Liver (tissue), 9 donors: ENCODE results near the gene ASMTL. TPM values are rescaled to one million over a fixed set of nuclear protein-coding genes. Genes with fewer than 3 reads are reported as not detected.

Source experiments
- DNase-seq: peaks from one replicate; pipeline ENCODE4 v3.0.0-alpha.2; 2017; ENCODE audit warnings: low spot score
- H3K27ac ChIP-seq, 2 donors: one replicate each; pipeline ENCODE4 v1.7.0; 2013; ENCODE audit warnings: inconsistent platforms in 2 of 2, low read length in 2 of 2, control low read depth in 1 of 2, low read depth in 1 of 2, mild to moderate bottlenecking in 1 of 2
- H3K27me3 ChIP-seq, 4 donors: one replicate each; pipeline versions ENCODE4 v1.6.1 to v1.7.0; 2013; ENCODE audit warnings: low read length in 3 of 4, inconsistent platforms in 1 of 4, mild to moderate bottlenecking in 1 of 4, moderate library complexity in 1 of 4; ENCODE audit not compliant: control insufficient read depth in 4 of 4, insufficient read depth in 4 of 4
- H3K36me3 ChIP-seq, 4 donors: one replicate each; pipeline versions ENCODE4 v1.6.1 to v1.7.0; 2013; ENCODE audit warnings: low read length in 3 of 4, mild to moderate bottlenecking in 3 of 4, low read depth in 1 of 4, moderate library complexity in 1 of 4; ENCODE audit not compliant: control insufficient read depth in 4 of 4, insufficient read depth in 3 of 4
- H3K4me1 ChIP-seq, 4 donors: one replicate each; pipeline versions ENCODE4 v1.6.1 to v1.7.0; 2013; ENCODE audit warnings: low read length in 3 of 4, mild to moderate bottlenecking in 3 of 4, moderate library complexity in 1 of 4; ENCODE audit not compliant: control insufficient read depth in 4 of 4, insufficient read depth in 4 of 4
- H3K4me3 ChIP-seq, 3 donors: one replicate each; pipeline versions ENCODE4 v1.6.1 to v1.7.0; 2013; ENCODE audit warnings: low read length in 3 of 3, control low read depth in 1 of 3, low read depth in 1 of 3, mild to moderate bottlenecking in 1 of 3
- H3K9ac ChIP-seq, 2 donors: one replicate each; pipeline ENCODE4 v1.7.0; 2013; ENCODE audit warnings: low read length in 2 of 2, mild to moderate bottlenecking in 2 of 2, moderate library complexity in 2 of 2, control low read depth in 1 of 2, low read depth in 1 of 2
- H3K9me3 ChIP-seq, 4 donors: one replicate each; pipeline versions ENCODE4 v1.6.1 to v1.7.0; 2013; ENCODE audit warnings: low read length in 3 of 4; ENCODE audit not compliant: control insufficient read depth in 4 of 4
- ATF3 ChIP-seq: IDR thresholded peaks from 2 replicates; pipeline ENCODE4 v1.6.1; 2016; ENCODE audit warnings: antibody characterized with exemption
- EGR1 ChIP-seq, 2 donors: IDR thresholded peaks; 2 replicates each; pipeline ENCODE4 v1.6.1; 2016 to 2018; ENCODE audit warnings: antibody characterized with exemption in 2 of 2, low read depth in 2 of 2
- FOXA1 ChIP-seq: IDR thresholded peaks from 2 replicates; pipeline ENCODE4 v1.6.1; 2016; ENCODE audit warnings: antibody characterized with exemption
- FOXA2 ChIP-seq: IDR thresholded peaks from 2 replicates; pipeline ENCODE4 v1.6.1; 2016; ENCODE audit warnings: antibody characterized with exemption
- GABPA ChIP-seq, 2 donors: IDR thresholded peaks in 1 of 2; conservative IDR thresholded peaks in 1 of 2; 2 replicates each; pipeline ENCODE4 v1.6.1; 2016; ENCODE audit warnings: antibody characterized with exemption in 2 of 2, mild to moderate bottlenecking in 1 of 2, moderate library complexity in 1 of 2
- HNF4A ChIP-seq, 2 donors: conservative IDR thresholded peaks; 2 replicates each; pipeline ENCODE4 v1.6.1; 2016; ENCODE audit warnings: antibody characterized with exemption in 2 of 2, mild to moderate bottlenecking in 2 of 2
- HNF4G ChIP-seq: IDR thresholded peaks from 2 replicates; pipeline ENCODE4 v1.6.1; 2016; ENCODE audit warnings: antibody characterized with exemption
- JUND ChIP-seq, 2 donors: IDR thresholded peaks; 2 replicates each; pipeline ENCODE4 v1.6.1; 2016; ENCODE audit warnings: antibody characterized with exemption in 2 of 2
- MAX ChIP-seq: IDR thresholded peaks from 2 replicates; pipeline ENCODE4 v1.6.1; 2016; ENCODE audit warnings: antibody characterized with exemption
- NR2F2 ChIP-seq: IDR thresholded peaks from 2 replicates; pipeline ENCODE4 v1.6.1; 2016; ENCODE audit warnings: antibody characterized with exemption
- RAD21 ChIP-seq, 2 donors: IDR thresholded peaks; 2 replicates each; pipeline ENCODE4 v1.6.1; 2016; ENCODE audit warnings: antibody characterized with exemption in 2 of 2, mild to moderate bottlenecking in 2 of 2
- RXRA ChIP-seq, 2 donors: IDR thresholded peaks; 2 replicates each; pipeline ENCODE4 v1.6.1; 2017 to 2018; ENCODE audit warnings: antibody characterized with exemption in 2 of 2, mild to moderate bottlenecking in 1 of 2
- SP1 ChIP-seq: IDR thresholded peaks from 2 replicates; pipeline ENCODE4 v1.6.1; 2018; ENCODE audit warnings: antibody characterized with exemption, mild to moderate bottlenecking
- TAF1 ChIP-seq: conservative IDR thresholded peaks from 2 replicates; pipeline ENCODE4 v1.6.1; 2016; ENCODE audit warnings: antibody characterized with exemption, mild to moderate bottlenecking
- YY1 ChIP-seq: IDR thresholded peaks from 2 replicates; pipeline ENCODE4 v1.6.1; 2016; ENCODE audit warnings: antibody characterized with exemption, mild to moderate bottlenecking
- WGBS: extraction: QIAGEN DNeasy Blood & Tissue Kit; methylation state at CpG from one replicate; pipeline ENCODE4 v1.1.7; 2013; 5-methylcytosine and 5-hydroxymethylcytosine counted together
- polyA plus RNA-seq, 2 donors: library from polyadenylated mRNA; stranded (reverse) in 1 of 2; unstranded in 1 of 2; fragments of 200-250 nt in 1 of 2; fragments of >200 nt in 1 of 2; fragmentation: Nextera tagmentation in 1 of 2; extraction: Ambion mirVana in 1 of 2; gene quantifications; one replicate each; pipeline versions ENCODE4 v1.2.1 to v1.2.3, GENCODE V29; 2013 to 2015
- total RNA-seq, 2 donors: library from RNA; depleted of rRNA; stranded (reverse); fragments of >200 nt; gene quantifications; one replicate each; pipeline ENCODE4 v1.2.3, GENCODE V29; 2014
- TF ChIP-seq, protein P1 (sequence below): fragments of 150-350 bp; IDR thresholded peaks from 2 replicates; pipeline ENCODE4 v1.5.1; 2017; ENCODE audit warnings: improper control_type of control experiment, low read depth, low read length; ENCODE audit not compliant: missing input control
- TF ChIP-seq, protein P2 (sequence below): IDR thresholded peaks from 2 replicates; pipeline ENCODE4 v1.6.1; 2016; ENCODE audit warnings: antibody characterized with exemption
- TF ChIP-seq, protein P3 (sequence below): IDR thresholded peaks from 2 replicates; pipeline ENCODE4 v1.6.1; 2016; ENCODE audit warnings: antibody characterized with exemption, mild to moderate bottlenecking
- donor health status: healthy.
- donor health status: healthy.
- donor health status: healthy.
- donor health status: healthy.
- donor health status: healthy.

The ASMTL gene
- total and polyA plus RNA-seq, 4 donors = 10.3 to 18.9 (median 11.6) TPM

DNA sequence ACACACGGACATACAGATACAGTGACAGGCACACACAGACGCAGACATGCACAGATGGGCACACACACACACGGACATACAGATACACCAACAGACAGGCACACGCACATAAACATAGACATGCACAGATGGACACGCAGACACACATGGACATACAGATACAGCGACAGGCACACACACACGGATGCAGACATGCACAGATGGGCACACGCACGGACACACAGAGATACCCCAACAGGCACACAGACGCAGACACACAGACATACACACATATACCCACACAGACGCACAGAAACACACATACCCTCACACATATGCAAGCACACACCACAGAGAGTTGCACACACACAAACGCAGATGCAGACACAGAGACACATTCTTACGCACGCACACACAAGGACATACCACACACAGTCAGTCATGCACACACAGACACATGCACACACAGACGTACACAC lies 36.4 kb downstream of the ASMTL start:
- Histone ChIP-seq H3K4me1 (no peaks in the 10 kb centered on the region), H3K4me3 (no peak overlapping the region), H3K27ac (no peak overlapping the region), H3K9ac (no peak overlapping the region), H3K27me3 (no peaks in the 10 kb centered on the region), H3K36me3 (peaks cover 14 to 44% (median 19%) of the 10 kb centered on the region in 4 donors), H3K9me3 (no peaks in the 10 kb centered on the region)
- DNase-seq = no peak
- WGBS = 78% methylated on average over 15 of the region's 15 CpGs
- TF ChIP-seq, protein P1, sequence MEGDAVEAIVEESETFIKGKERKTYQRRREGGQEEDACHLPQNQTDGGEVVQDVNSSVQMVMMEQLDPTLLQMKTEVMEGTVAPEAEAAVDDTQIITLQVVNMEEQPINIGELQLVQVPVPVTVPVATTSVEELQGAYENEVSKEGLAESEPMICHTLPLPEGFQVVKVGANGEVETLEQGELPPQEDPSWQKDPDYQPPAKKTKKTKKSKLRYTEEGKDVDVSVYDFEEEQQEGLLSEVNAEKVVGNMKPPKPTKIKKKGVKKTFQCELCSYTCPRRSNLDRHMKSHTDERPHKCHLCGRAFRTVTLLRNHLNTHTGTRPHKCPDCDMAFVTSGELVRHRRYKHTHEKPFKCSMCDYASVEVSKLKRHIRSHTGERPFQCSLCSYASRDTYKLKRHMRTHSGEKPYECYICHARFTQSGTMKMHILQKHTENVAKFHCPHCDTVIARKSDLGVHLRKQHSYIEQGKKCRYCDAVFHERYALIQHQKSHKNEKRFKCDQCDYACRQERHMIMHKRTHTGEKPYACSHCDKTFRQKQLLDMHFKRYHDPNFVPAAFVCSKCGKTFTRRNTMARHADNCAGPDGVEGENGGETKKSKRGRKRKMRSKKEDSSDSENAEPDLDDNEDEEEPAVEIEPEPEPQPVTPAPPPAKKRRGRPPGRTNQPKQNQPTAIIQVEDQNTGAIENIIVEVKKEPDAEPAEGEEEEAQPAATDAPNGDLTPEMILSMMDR = no peak
- TF ChIP-seq RAD21 (IDR thresholded peaks at IDR 0.05) (no peak), NR2F2 (no peak), FOXA2 (no peak), GABPA (IDR thresholded peaks at IDR 0.05 in 1 of 2, conservative IDR thresholded peaks at IDR 0.05 in 1 of 2) (no peak), RXRA (IDR thresholded peaks at IDR 0.05) (no peak), TAF1 (no peak), JUND (IDR thresholded peaks at IDR 0.05) (no peak), HNF4G (no peak), SP1 (no peak), ATF3 (no peak), HNF4A (conservative IDR thresholded peaks at IDR 0.05) (no peak), MAX (no peak), YY1 (no peak), EGR1 (IDR thresholded peaks at IDR 0.05; ENCODE audit: low read depth in 2 of 2) (no peak), FOXA1 (no peak)
- TF ChIP-seq, protein P2, sequence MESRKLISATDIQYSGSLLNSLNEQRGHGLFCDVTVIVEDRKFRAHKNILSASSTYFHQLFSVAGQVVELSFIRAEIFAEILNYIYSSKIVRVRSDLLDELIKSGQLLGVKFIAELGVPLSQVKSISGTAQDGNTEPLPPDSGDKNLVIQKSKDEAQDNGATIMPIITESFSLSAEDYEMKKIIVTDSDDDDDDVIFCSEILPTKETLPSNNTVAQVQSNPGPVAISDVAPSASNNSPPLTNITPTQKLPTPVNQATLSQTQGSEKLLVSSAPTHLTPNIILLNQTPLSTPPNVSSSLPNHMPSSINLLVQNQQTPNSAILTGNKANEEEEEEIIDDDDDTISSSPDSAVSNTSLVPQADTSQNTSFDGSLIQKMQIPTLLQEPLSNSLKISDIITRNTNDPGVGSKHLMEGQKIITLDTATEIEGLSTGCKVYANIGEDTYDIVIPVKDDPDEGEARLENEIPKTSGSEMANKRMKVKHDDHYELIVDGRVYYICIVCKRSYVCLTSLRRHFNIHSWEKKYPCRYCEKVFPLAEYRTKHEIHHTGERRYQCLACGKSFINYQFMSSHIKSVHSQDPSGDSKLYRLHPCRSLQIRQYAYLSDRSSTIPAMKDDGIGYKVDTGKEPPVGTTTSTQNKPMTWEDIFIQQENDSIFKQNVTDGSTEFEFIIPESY = no peak
- TF ChIP-seq, protein P3, sequence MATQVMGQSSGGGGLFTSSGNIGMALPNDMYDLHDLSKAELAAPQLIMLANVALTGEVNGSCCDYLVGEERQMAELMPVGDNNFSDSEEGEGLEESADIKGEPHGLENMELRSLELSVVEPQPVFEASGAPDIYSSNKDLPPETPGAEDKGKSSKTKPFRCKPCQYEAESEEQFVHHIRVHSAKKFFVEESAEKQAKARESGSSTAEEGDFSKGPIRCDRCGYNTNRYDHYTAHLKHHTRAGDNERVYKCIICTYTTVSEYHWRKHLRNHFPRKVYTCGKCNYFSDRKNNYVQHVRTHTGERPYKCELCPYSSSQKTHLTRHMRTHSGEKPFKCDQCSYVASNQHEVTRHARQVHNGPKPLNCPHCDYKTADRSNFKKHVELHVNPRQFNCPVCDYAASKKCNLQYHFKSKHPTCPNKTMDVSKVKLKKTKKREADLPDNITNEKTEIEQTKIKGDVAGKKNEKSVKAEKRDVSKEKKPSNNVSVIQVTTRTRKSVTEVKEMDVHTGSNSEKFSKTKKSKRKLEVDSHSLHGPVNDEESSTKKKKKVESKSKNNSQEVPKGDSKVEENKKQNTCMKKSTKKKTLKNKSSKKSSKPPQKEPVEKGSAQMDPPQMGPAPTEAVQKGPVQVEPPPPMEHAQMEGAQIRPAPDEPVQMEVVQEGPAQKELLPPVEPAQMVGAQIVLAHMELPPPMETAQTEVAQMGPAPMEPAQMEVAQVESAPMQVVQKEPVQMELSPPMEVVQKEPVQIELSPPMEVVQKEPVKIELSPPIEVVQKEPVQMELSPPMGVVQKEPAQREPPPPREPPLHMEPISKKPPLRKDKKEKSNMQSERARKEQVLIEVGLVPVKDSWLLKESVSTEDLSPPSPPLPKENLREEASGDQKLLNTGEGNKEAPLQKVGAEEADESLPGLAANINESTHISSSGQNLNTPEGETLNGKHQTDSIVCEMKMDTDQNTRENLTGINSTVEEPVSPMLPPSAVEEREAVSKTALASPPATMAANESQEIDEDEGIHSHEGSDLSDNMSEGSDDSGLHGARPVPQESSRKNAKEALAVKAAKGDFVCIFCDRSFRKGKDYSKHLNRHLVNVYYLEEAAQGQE = no peak
